SKM-1 treated with dmso at 0.1 percent for 144 hours (cell line): Measurements from ENCODE around the gene SLC12A3.
A peak's percentile ranks its signal among the peaks of the same experiment; 100 is the strongest.

Source experiments
- DNase-seq: peaks from one replicate; lab custom pipeline; 2025; ENCODE audit not compliant: unreplicated experiment; lab: John Stamatoyannopoulos, UW

The SLC12A3 gene

DNA sequence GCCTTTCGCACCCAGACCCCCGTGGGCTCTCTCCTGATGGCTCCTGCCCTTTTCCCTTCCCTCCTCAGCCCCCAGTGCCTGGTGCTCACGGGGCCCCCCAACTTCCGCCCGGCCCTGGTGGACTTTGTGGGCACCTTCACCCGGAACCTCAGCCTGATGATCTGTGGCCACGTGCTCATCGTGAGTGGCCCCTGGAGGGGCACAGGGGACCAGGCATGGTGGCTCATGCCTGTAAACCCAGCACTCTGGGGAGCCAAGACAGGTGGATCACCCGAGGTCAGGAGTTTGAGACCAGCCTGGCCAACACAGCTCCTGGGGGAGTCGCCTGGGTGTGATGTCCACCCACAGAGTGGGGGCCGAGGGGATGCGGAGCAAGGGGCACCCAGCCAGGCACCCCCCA lies 21.3 kb downstream of the SLC12A3 start:
- no peak for DNase-seq

DNA sequence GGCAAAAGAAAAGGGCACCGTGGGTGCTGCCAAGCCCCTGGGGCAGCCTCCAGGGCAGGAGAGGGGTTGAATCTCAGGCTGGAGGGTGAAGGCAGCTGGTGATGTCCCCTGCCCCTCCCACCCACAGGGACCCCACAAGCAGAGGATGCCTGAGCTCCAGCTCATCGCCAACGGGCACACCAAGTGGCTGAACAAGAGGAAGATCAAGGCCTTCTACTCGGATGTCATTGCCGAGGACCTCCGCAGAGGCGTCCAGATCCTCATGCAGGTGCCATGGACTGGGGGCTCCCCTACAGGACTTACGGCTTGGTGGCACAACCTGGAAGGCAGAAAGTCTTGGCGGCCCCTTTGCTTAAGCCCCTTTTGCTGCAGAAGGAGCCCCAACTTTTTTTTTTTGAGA lies 21.8 kb downstream of the SLC12A3 start:
- DNase-seq, result no peak

DNA sequence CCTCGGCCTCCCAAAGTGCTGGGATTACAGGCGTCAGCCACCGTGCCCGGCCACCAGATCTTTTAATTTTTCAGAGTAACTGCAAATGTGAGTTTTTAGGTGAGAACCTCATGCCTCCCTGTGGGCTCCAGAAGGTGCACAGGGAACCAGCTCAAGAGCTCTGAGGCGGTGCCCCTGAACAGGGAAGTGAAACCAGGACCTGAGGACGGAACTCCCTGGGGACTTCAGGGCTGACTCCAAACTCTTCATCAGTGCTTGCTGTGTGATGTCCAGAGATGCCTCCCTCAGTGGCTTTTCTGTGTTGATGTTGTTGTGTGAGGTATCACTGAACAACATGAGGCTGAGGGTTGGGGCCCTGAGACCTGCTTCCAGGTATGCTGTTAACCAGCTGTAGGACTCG lies 23.8 kb downstream of the SLC12A3 start:
- peak; percentile 77 for DNase-seq

DNA sequence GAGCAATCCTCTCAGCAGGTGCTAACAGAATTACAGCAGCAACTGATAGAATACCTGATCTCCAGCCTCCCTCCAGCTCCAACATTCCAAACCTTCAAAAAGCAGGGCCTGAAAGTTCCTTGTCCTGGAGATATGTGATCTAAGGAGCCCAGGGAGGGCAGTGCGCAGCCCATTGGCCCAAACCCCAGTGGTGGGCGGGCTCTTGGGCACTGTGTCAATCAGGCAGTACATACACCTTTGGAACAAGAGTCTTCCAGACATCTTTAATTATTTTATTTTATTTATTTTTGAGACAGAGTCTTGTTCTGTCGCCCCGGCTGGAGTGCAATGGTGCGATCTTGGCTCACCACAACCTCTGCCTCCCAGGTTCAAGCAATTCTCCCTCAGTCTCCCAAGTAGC lies 24.2 kb downstream of the SLC12A3 start:
- DNase-seq, result no peak

DNA sequence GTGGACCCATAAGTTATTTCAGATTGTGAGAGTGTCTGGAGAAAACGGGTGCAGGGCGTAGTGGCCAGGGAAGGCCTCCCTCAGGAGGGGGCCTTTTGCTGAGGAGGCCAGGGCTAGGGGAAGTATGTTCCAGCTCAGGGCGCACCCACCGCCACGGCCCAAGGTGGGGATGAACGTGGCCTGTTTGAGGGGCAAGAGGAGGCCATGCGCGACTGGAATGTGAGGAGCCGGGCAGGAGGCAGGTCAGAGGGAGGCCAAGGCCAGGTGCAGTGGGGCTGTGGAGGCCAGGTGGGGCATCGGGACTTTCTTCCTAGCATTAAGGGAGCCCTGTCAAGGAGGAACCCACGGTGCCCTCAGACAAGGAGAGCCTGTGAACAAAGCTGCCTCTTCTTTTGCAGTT lies 26.7 kb downstream of the SLC12A3 start:
- no peak for DNase-seq

DNA sequence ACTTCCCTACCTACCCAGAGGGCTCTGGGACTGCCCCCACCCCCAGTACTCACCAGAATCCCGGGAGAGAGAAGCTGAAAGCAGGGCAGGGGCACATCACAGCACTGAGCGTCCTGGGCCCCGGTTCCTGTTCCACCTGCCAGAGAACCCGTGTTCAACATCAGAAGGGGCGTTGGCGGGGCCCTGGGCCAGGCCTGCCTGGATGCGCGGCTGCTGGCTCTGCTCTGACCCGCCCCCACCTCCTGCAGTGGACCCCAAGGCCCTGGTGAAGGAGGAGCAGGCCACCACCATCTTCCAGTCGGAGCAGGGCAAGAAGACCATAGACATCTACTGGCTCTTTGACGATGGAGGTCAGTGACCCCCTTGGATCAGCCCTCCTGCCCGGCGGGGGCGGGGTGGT lies 27.7 kb downstream of the SLC12A3 start:
- no peak for DNase-seq

DNA sequence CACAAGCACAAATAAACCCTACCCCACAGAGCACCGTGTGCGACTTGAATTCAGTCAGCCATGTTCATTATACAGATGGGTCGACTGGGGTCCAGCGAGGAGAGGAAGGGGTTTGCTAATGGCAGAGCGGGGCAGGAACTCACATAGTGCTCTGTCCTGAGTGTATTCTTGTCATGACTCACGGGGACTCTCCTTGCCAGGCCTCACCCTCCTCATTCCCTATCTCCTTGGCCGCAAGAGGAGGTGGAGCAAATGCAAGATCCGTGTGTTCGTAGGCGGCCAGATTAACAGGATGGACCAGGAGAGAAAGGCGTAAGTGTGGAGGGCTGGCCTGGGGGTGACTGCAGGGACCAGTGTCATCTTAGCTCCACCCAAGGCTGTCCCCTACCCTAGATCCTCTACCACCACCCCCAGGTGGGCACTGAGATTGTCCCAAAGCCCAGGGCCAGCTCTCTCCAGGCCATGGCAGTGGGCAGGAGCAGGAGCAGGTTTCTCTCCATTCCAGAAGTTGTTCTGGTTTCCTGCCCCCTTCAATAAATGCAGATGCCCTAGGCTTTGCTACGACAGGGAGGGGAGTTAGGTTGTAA lies 29.4 kb downstream of the SLC12A3 start:
- DNase-seq, result no peak

DNA sequence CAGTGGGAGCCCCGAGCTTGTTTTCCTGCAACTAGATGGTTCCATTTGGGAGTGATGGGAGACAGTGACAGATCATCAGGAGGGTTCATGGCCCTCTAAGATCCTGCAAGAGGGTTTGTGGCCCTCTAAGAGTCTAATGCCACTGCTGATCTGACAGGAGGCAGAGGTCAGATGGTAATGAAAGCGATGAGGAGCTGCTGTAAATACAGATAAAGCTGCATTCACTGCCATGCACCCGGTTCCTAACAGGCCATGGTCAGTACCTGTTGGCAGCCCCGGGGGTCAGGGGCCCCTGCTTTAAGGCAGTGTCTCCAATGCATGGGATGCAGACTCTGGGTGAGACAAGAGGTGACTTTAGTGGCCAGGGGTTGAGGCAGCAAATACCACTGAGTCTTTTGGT lies 30.8 kb downstream of the SLC12A3 start:
- no peak for DNase-seq

DNA sequence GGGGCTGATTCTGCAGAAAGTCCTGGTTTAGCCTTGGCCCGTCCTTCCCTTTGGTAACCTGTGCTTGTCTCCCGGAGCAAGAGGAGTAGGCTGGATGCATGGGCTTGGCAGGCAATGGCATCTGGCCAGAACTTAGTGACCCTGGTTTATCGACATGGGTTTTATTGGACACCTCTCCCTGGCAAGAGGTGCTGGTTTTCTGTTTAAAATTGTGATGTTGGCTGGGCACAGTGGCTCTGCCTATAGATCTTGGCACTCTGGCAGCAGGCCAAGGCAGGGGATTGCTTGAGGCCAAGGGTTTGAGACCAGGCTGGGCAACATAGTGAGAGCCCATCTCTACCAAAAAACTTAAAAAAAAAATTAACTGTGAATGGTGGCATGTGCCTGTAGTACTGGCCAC lies 31.2 kb downstream of the SLC12A3 start:
- no peak for DNase-seq

DNA sequence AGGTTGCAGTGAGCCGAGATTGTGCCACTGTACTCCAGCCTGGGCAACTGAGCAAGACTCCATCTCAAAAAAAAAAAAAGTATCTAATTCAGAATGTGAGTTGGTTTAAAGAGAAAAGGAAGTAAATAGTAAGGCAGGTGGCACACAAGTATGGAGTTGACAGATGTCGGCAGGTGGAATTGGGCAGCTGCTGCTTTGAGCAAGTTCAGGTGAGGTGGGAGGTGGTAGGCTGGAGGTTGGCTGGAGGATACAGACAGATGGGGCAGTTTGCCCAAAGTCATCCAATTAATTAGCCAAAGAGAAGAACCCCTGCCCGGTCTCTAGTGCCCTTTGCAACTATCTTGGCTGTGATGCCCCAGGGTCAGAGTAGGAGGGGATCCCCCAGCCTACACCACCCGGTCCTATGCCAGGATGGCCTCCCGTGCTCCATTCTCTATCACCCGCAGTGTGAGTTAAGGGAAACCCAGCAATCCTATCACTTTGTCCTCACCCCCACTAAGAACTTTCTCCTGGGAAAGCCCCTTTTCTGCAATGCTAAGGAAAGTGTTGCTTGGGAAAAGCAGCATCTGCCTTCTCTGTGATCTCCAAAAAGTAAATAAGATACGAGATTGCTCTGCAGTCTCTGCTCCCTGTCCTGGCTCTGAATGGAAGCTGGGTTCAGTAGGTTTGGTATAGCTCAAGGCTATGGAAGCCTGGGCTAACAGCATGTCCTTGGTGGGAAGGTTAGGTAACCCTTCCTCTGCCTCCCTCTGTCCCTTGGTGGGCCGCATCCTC lies 32.2 kb downstream of the SLC12A3 start:
- DNase-seq, result no peak

DNA sequence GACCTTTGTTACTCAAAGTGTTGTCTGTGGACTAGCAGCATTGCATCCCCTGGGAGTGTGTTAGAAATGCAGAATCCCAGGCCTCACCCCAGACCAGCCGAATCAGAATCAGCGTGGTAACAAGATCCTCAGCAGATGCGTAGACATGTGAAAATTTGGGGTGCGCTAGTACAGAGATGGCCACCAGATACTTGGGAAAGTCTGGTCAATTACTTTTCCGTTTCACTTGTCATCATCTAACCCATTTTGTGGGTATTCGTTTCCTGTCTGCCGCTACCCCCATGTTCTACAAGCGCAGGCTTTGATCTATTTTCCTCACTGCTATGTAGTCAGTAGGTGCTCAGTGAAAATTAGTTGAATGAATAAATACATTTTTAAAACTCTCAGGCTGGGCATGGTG lies 33.8 kb downstream of the SLC12A3 start:
- no peak for DNase-seq

DNA sequence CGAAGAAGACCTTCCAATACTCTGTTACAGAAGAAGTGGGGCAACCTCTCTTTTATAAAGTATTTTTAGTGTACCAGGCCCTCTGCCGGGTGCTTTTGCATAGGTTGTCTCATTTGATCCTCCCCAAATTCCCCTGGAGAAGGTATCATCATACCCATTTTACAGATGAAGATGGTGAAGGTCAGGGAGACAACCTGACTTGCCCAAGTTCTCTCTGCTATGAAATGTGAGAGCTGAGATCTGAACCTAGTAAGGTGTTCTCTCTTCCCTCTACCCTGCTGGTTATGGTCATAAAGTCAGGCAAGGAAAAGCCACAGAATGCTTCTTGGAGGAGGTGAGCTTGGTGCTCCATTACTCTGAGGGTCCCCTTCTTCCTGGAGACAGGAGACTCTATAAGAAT lies 38.9 kb downstream of the SLC12A3 start:
- no peak for DNase-seq

DNA sequence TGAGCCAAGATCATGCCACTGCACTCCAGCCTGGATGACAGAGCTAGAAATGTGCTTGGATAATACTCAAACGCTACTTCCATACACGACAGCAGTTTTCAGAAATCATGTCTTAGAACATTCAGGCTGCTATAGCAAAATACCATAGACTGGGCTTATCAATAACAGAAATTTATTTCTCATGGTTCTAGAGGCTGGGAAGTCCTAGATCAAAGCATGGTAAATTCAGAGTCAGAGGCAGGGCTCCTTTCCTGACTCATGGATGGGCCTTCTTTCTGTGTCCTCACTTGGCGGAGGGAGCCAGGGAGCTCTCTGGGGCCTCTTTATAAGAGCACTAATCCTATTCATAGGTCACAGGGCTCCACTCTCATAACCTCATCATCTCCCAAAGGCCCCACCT lies 42.4 kb downstream of the SLC12A3 start:
- DNase-seq, result no peak

DNA sequence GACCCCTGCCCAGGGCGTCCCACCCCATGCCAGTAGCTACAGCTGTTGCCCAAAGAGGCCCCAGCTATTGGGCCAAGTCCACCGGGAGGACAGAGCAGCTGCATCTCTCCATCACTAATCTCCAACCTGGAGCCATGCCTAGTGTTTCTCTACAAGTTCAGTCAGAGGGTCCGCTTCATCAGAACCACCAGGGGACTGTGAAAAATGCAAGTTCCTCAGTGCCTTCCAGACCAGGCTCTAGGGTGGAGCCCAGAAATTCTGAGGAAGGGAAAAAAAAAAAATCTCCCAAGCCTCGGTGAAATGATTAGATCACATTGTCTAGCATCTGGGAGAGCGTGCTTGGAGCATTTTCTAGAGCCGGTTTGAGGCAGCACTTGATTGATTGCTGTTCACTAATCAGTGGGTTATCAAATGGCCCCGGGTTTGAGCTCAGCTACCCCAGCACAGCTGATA lies 44.5 kb downstream of the SLC12A3 start:
- no peak for DNase-seq

DNA sequence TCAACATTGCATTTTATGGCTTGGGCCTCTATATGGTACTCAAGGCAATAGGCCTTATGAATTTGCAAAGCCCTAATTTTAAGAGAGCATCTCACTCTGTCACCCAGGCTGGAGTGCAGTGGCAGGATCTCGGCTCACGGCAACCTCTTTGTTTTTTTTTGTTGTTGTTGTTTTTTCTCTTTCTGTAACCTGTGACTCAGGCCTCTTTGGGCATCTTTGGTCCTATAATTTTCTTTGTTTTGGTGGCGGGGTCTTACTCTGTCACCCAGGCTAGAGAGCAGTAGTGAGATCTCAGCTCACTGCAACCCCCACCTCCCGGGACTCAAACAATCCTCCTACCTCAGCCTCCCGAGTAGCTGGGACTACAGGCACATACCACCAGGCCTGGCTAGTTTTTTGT lies 45.1 kb downstream of the SLC12A3 start:
- DNase-seq, result no peak

DNA sequence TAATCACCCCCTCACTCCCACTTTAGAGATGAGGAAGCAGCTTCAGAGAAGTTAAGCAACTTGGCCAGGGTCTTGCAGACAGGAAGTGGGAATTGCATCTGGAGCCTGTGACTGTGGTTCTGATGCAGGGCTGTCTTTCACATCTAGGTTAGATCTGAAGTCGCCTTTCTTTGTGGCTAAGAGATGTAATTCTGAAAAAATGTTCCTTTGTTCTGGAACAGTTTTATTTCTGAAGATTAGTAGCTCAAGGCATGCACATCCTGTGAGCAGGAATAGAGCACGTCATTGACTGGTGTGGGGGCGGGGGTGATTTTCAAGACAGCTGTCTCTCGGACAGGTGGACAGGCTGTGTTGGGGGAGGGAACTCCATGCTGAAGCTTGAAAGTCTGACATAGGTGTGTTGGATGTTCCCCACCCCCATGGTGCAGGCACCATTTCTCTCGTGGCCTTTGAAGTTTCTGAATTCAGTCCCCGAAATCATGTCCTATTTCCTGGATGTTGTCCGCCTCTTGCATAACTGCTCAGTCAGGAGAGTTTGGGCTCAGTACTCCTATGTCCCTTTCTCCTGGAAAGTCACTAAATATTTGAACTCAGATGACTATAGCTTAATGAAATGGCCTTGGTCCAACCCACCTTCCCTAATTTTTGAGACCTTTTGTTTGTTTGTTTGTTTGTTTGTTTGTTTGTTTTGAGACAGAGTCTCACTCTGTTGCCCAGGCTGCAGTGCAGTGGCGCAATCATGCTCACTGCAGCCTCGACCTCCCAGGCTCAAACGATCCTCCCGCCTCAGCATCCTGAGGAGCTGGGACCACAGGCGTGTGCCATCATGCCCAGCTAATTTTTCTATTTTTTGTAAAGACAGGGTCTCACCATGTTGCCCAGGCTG lies 45.9 kb downstream of the SLC12A3 start:
- peak; percentile 93 for DNase-seq

DNA sequence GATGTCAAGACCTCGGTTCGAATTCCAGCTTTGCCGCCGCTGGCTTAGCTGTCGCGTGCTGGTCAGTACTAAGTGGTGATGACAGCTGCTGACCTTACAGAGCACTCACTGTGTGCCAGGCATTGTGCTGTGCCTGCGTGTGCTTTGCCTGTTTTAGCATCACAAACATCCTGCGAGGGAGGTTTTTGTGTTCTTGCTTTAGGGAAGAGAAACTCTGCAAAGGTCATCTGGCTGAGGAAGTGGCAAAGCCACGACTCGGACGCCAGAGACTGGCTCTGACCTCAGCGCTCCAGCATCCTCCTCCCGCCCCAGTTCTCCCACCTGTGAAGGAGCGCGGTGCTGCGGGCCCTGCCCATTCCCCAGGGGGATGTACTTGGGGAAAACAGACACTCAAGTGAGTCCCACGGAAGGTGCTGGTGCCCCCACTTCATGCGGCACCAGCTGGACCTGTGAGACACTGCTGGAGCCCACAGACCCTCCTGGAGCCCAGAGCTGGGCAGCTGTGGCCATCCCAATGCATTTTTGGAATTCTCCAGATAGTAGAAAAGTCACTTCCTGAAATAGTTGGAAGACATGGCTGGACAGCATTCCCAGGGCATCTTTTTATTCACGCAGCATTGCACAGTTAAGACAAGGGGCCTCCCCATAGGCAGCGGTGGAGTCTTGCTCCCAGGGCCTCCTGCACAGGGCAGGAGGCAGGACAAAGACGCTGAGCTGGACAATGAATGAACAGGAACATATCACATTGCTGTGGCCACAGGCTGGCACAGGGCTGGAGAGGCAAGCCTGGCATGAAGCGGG lies 47.0 kb downstream of the SLC12A3 start:
- DNase-seq, result peak; percentile 80

DNA sequence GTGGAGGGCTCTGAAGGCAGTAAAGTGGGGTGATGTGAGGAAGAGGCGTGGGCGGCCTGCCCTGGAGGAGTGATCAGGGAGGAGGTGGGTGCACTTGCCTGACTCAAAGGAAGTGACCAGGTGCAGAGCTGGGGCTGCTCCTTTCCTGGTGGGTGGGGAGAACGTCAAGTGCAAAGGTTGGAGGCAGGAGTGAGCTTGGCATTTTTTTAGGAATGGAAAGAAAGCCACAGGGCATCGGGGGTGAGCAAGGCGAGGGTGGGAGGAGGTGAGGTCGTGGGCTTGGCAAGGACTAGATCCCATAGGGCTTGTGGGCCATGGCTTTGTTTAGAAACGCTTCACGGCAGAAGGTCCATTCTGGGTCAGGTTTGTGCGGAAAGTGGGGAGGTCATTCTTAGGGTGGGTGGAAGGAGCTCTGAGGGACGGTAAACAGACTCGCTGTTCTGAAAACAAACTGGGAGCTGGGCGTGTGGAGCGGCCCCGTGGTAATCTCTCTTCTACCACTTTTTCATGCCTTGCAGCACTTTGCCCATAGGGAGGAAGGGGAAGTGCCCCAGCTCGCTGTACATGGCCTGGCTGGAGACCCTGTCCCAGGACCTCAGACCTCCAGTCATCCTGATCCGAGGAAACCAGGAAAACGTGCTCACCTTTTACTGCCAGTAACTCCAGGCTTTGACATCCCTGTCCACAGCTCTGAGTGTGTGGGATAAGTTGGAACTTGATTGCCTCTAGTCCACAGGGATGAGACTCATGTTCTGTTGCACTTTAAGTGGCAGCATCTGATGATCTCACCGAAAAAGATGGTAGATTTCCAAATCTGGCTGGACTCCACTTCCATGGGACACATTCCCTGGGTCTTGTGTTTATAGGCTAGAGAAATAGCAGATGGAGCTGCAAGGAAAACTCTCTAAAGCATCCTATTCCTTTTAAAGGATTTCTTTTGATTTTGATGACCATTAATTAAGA lies 48.0 kb downstream of the SLC12A3 start:
- DNase-seq, result no peak

DNA sequence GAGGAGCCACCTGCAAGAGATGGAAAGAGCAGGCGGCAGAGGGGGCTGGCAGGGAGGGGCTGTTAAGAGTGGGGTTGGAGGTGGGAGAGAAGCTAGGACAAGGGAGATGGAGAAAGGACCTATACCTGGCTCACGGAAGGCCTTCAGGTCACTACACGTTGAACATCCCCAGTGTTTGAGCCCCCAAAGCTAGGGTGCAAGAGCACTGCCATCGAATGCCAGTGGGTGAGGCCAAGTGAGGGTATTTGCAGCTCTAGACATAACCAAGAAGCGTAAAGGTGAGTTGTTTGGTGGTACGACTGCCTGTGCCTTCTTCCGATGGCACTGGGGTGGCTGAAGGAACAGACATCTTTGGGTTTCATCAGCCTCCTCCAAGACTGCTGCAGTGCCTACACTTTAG lies 49.9 kb downstream of the SLC12A3 start:
- DNase-seq, result no peak
